HepG2 (cell line): ENCODE results near the gene POGK. TPM values are rescaled to one million over a fixed set of nuclear protein-coding genes. Genes with fewer than 3 reads are reported as not detected.

Experiments
- CEBPB ChIP-seq: IDR thresholded peaks from 2 replicates; pipeline ENCODE4 v1.6.1; 2011; ENCODE audit warnings: low read depth, low read length, improper control_type of control experiment, borderline replicate concordance
- CEBPG ChIP-seq: IDR thresholded peaks from 2 replicates; pipeline ENCODE4 v1.6.1; 2016
- EP300 ChIP-seq, 3 experiments: sonication (generic) in 1 of 3; formaldehyde crosslinking in 1 of 3; IDR thresholded peaks; 2 replicates each; pipeline versions ENCODE4 v1.5.1 to v1.6.1; 2011 to 2020; ENCODE audit warnings: low read depth in 2 of 3, low read length in 2 of 3, borderline replicate concordance in 1 of 3, improper control_type of control experiment in 1 of 3, mild to moderate bottlenecking in 1 of 3, missing genetic modification reagents in 1 of 3, moderate library complexity in 1 of 3
- NCOR1 ChIP-seq: fragments of 200-600 bp; sonication (generic); IDR thresholded peaks from 2 replicates; pipeline ENCODE4 v1.7.0; 2017; ENCODE audit warnings: antibody characterized with exemption, low read length, borderline replicate concordance
- NPAS2 ChIP-seq: sonication (generic); formaldehyde crosslinking; IDR thresholded peaks from 2 replicates; pipeline ENCODE4 v1.8.0; 2022; ENCODE audit warnings: mild to moderate bottlenecking, missing genetic modification reagents, borderline replicate concordance
- RFX3 ChIP-seq: IDR thresholded peaks from 2 replicates; pipeline ENCODE4 v1.6.1; 2016; ENCODE audit warnings: missing biosample characterization, missing genetic modification reagents
- SP5 ChIP-seq: IDR thresholded peaks from 2 replicates; pipeline ENCODE4 v1.6.1; 2016; ENCODE audit warnings: low read depth, borderline replicate concordance
- ZFP36L1 ChIP-seq: sonication (generic); formaldehyde crosslinking; IDR thresholded peaks from 2 replicates; pipeline ENCODE4 v1.8.0; 2022; ENCODE audit warnings: mild to moderate bottlenecking, missing genetic modification reagents, moderate library complexity
- ZFP36L2 ChIP-seq: sonication (generic); formaldehyde crosslinking; IDR thresholded peaks from 2 replicates; pipeline ENCODE4 v1.4.0; 2020; ENCODE audit warnings: missing genetic modification reagents
- ZNF543 ChIP-seq: sonication (generic); formaldehyde crosslinking; IDR thresholded peaks from 2 replicates; pipeline ENCODE4 v1.4.0; 2020; ENCODE audit warnings: mild to moderate bottlenecking, missing genetic modification reagents
- ZNF558 ChIP-seq: sonication (generic); formaldehyde crosslinking; IDR thresholded peaks from 2 replicates; pipeline ENCODE4 v1.9.0; 2022; ENCODE audit warnings: mild to moderate bottlenecking, missing genetic modification reagents, borderline replicate concordance
- ZNF792 ChIP-seq: IDR thresholded peaks from 2 replicates; pipeline ENCODE4 v1.6.1; 2016
- ZZZ3 ChIP-seq: sonication (generic); formaldehyde crosslinking; IDR thresholded peaks from 2 replicates; pipeline ENCODE4 v1.4.0; 2020; ENCODE audit warnings: missing genetic modification reagents, mild to moderate bottlenecking, borderline replicate concordance
- polyA plus RNA-seq, 8 experiments: library from polyadenylated mRNA; depleted of rRNA in 3 of 8; stranded (reverse) in 7 of 8; unstranded in 1 of 8; fragments of >200 nt; fragmentation: Illumina TruSeq in 4 of 8; extraction: Trizol in 4 of 8; gene quantifications; 2 replicates each; pipeline versions ENCODE4 v1.2.1 to v1.2.3, GENCODE V29; 2011 to 2016; ENCODE audit warnings: low read depth in 4 of 8, missing spikeins in 1 of 8, mixed read lengths in 1 of 8; ENCODE audit not compliant: insufficient read depth in 1 of 8
- total RNA-seq, 5 experiments: library from RNA; depleted of rRNA; stranded (reverse); fragments of >200 nt; fragmentation: Illumina TruSeq; extraction: Trizol; gene quantifications; 2 replicates each; pipeline ENCODE4 v1.2.3, GENCODE V29; 2016; ENCODE audit warnings: low read depth in 1 of 5
- TF ChIP-seq, protein P1 (sequence below): IDR thresholded peaks from 2 replicates; pipeline ENCODE4 v1.6.1; 2016
- TF ChIP-seq, protein P2 (sequence below): sonication (generic); formaldehyde crosslinking; IDR thresholded peaks from 2 replicates; pipeline ENCODE4 v1.8.1; 2023; ENCODE audit warnings: mild to moderate bottlenecking, inconsistent platforms, moderate library complexity, missing genetic modification reagents, borderline replicate concordance
- TF ChIP-seq, protein P3 (sequence below): sonication (generic); formaldehyde crosslinking; IDR thresholded peaks from 2 replicates; pipeline ENCODE4 v1.5.1; 2020; ENCODE audit warnings: missing genetic modification reagents, mild to moderate bottlenecking, borderline replicate concordance
- TF ChIP-seq, protein P4 (sequence below): IDR thresholded peaks from 2 replicates; pipeline ENCODE4 v1.6.1; 2018; ENCODE audit warnings: missing genetic modification reagents, mild to moderate bottlenecking, missing compliant biosample characterization
- TF ChIP-seq, protein P5 (sequence below): sonication (generic); formaldehyde crosslinking; IDR thresholded peaks from 2 replicates; pipeline ENCODE4 v1.8.0; 2022; ENCODE audit warnings: mild to moderate bottlenecking, missing genetic modification reagents; ENCODE audit not compliant: insufficient replicate concordance
- TF ChIP-seq, protein P6 (sequence below): sonication (generic); formaldehyde crosslinking; IDR thresholded peaks from 2 replicates; pipeline ENCODE4 v1.9.0; 2021; ENCODE audit warnings: missing genetic modification reagents, mild to moderate bottlenecking, borderline replicate concordance

Gene POGK
- total and polyA plus RNA-seq, 2 of the 13 experiments (the other 11 are each of a cell fraction or from before 2014, with no cell fraction given) = 4.8 to 16.2 TPM

DNA sequence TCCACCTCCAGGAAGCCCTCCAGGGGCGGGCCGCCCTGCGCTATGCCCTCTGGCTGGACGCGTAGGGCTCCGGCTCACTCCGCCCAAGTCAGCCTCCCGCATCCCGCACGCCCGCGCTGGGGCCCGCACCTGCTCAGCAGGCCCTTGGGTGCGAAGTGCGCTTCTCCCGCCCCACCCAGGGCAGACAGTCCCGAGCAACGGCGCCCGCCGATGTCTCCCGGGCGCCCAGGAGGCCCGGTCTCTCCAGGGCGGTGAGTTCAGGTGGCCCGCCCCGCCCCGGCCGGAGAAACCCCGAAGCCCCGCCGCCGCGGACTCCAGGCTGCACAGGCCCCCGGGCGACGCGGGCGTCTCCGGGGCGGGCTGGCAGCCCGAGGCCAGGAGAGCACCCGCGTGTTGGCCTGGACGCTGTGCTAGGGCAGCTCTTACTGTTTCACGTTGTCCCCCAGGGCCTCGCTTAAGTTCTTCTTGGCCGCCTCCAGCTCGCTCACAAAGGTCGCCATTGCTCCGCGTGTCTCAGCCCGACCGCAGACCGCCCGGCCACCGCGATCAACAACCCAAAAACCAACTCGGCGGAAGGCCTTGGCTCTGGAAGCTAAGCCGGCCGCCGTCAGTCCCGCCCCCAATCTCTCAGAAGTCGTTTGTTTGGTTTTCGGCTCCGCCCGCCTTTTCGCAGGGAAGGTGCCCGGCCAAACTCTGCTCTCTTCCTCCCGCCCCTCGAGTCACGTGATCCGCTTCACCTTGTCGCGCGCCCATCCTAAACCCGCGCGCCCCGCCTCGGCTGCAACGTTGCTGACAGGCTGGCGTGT, 36.7 kb downstream of the POGK start, which contains the start of gene TADA1 (continued):
- TF ChIP-seq, protein P1, sequence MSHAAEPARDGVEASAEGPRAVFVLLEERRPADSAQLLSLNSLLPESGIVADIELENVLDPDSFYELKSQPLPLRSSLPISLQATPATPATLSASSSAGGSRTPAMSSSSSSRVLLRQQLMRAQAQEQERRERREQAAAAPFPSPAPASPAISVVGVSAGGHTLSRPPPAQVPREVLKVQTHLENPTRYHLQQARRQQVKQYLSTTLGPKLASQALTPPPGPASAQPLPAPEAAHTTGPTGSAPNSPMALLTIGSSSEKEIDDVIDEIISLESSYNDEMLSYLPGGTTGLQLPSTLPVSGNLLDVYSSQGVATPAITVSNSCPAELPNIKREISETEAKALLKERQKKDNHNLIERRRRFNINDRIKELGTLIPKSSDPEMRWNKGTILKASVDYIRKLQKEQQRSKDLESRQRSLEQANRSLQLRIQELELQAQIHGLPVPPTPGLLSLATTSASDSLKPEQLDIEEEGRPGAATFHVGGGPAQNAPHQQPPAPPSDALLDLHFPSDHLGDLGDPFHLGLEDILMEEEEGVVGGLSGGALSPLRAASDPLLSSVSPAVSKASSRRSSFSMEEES (CRISPR knock-in tag) = peak; percentile 81
- TF ChIP-seq ZZZ3 (CRISPR knock-in tag) (no peak; the same call in 1 of the 2 replicates), RFX3 (CRISPR knock-in tag) (no peak), ZNF558 (CRISPR knock-in tag) (no peak), SP5 (CRISPR knock-in tag) (peak; percentile 94), ZFP36L2 (CRISPR knock-in tag) (no peak), NCOR1 (peak; percentile 36; the same call in 1 of the 2 replicates), ZFP36L1 (CRISPR knock-in tag) (no peak), ZNF543 (peak; percentile 51; the same call in 1 of the 2 replicates), NPAS2 (CRISPR knock-in tag) (no peak), ZNF792 (CRISPR knock-in tag) (no peak; the same call in 1 of the 2 replicates), CEBPB (no peak), CEBPG (CRISPR knock-in tag) (no peak; the same call in 1 of the 2 replicates), EP300 (IDR thresholded peaks at IDR 0.05; ENCODE audit: low read depth in 2 of 2, low read length in 2 of 2) (no peak), EP300 (CRISPR knock-in tag; IDR thresholded peaks at IDR 0.05; ENCODE audit: borderline replicate concordance) (peak; percentile 41; the same call in 1 of the 2 replicates)
- TF ChIP-seq, protein P2, sequence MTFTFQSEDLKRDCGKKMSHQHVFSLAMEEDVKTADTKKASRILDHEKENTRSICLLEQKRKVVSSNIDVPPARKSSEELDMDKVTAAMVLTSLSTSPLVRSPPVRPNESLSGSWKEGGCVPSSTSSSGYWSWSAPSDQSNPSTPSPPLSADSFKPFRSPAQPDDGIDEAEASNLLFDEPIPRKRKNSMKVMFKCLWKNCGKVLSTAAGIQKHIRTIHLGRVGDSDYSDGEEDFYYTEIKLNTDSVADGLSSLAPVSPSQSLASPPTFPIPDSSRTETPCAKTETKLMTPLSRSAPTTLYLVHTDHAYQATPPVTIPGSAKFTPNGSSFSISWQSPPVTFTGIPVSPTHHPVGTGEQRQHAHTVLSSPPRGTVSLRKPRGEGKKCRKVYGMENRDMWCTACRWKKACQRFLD (CRISPR knock-in tag) = no peak
- TF ChIP-seq, protein P3, sequence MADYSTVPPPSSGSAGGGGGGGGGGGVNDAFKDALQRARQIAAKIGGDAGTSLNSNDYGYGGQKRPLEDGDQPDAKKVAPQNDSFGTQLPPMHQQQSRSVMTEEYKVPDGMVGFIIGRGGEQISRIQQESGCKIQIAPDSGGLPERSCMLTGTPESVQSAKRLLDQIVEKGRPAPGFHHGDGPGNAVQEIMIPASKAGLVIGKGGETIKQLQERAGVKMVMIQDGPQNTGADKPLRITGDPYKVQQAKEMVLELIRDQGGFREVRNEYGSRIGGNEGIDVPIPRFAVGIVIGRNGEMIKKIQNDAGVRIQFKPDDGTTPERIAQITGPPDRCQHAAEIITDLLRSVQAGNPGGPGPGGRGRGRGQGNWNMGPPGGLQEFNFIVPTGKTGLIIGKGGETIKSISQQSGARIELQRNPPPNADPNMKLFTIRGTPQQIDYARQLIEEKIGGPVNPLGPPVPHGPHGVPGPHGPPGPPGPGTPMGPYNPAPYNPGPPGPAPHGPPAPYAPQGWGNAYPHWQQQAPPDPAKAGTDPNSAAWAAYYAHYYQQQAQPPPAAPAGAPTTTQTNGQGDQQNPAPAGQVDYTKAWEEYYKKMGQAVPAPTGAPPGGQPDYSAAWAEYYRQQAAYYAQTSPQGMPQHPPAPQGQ (CRISPR knock-in tag) = no peak
- TF ChIP-seq, protein P4, sequence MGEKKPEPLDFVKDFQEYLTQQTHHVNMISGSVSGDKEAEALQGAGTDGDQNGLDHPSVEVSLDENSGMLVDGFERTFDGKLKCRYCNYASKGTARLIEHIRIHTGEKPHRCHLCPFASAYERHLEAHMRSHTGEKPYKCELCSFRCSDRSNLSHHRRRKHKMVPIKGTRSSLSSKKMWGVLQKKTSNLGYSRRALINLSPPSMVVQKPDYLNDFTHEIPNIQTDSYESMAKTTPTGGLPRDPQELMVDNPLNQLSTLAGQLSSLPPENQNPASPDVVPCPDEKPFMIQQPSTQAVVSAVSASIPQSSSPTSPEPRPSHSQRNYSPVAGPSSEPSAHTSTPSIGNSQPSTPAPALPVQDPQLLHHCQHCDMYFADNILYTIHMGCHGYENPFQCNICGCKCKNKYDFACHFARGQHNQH (CRISPR knock-in tag) = peak; percentile 76
- TF ChIP-seq, protein P5, sequence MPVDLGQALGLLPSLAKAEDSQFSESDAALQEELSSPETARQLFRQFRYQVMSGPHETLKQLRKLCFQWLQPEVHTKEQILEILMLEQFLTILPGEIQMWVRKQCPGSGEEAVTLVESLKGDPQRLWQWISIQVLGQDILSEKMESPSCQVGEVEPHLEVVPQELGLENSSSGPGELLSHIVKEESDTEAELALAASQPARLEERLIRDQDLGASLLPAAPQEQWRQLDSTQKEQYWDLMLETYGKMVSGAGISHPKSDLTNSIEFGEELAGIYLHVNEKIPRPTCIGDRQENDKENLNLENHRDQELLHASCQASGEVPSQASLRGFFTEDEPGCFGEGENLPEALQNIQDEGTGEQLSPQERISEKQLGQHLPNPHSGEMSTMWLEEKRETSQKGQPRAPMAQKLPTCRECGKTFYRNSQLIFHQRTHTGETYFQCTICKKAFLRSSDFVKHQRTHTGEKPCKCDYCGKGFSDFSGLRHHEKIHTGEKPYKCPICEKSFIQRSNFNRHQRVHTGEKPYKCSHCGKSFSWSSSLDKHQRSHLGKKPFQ = peak; percentile 5
- TF ChIP-seq, protein P6, sequence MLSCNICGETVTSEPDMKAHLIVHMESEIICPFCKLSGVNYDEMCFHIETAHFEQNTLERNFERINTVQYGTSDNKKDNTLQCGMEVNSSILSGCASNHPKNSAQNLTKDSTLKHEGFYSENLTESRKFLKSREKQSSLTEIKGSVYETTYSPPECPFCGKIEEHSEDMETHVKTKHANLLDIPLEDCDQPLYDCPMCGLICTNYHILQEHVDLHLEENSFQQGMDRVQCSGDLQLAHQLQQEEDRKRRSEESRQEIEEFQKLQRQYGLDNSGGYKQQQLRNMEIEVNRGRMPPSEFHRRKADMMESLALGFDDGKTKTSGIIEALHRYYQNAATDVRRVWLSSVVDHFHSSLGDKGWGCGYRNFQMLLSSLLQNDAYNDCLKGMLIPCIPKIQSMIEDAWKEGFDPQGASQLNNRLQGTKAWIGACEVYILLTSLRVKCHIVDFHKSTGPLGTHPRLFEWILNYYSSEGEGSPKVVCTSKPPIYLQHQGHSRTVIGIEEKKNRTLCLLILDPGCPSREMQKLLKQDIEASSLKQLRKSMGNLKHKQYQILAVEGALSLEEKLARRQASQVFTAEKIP (CRISPR knock-in tag) = no peak
